K562 (cell line): ENCODE data around the gene HORMAD1. TPM values are rescaled to one million over a fixed set of nuclear protein-coding genes. Genes with fewer than 3 reads are reported as not detected.
A peak's percentile ranks its signal among the peaks of the same experiment; 100 is the strongest.

Source experiments
- ATAC-seq: fragments of 200-7000 bp; cut with Tn5 transposase; 3 replicates; pipeline ENCODE4 v1.9.1; 2020; ENCODE audit warnings: moderate library complexity
- BruUV-seq: library from RNA; stranded (reverse); fragments of 400-500 nt; replicated peaks from 2 replicates; lab custom pipeline; 2021; lab: Mats Ljungman, UMichigan
- CTCF ChIA-PET: fragments of 300-600 bp; formaldehyde crosslinking; extraction: SDS; loops from one replicate; lab custom pipeline; 2021; ENCODE audit warnings: low intra/inter-chr PET ratio; lab: Yijun Ruan, JAX
- POLR2A ChIA-PET: fragments of 300-600, 350-650 bp; sonication (Branson Sonifier 250); formaldehyde crosslinking; extraction: SDS; loops from one replicate; lab custom pipeline; 2021; ENCODE audit warnings: antibody characterized with exemption, inconsistent platforms; lab: Yijun Ruan, JAX
- DNase-seq, 4 experiments: peaks; one replicate each; pipeline versions ENCODE4 v3.0.0 to v3.0.0-alpha.2; 2011 to 2018; ENCODE audit warnings: low spot score in 3 of 4, mixed read lengths in 3 of 4; ENCODE audit errors: extremely low read depth in 1 of 4
- FAIRE-seq: peaks from 2 replicates; lab custom pipeline; 2011; peaks lifted over from hg19 to GRCh38; lab: Jason Lieb, UNC
- H2AFZ ChIP-seq: 2 replicates; pipeline ENCODE4 v1.6.0; 2011; ENCODE audit warnings: low read depth, low read length, control low read depth, inconsistent platforms
- H3K27ac ChIP-seq: fragments of 200-600 bp; 3 replicates; pipeline ENCODE4 v1.8.0; 2011; ENCODE audit warnings: low read depth, mild to moderate bottlenecking, control low read depth, inconsistent platforms, low read length, moderate library complexity, mixed read lengths; ENCODE audit errors: extremely low read depth
- H3K27me3 ChIP-seq, 2 experiments: fragments of 300-600 bp in 1 of 2; 2 replicates in 1 of 2; 3 replicates in 1 of 2; pipeline versions ENCODE4 v1.6.0 to v1.8.0; 2011; ENCODE audit warnings: inconsistent platforms in 2 of 2, low read length in 2 of 2, mild to moderate bottlenecking in 1 of 2, mixed read lengths in 1 of 2, moderate library complexity in 1 of 2; ENCODE audit not compliant: control insufficient read depth in 2 of 2, insufficient read depth in 2 of 2
- H3K36me3 ChIP-seq: fragments of 300-600 bp; 3 replicates; pipeline ENCODE4 v1.8.0; 2011; ENCODE audit warnings: mild to moderate bottlenecking, low read length, inconsistent platforms; ENCODE audit not compliant: control insufficient read depth, insufficient read depth
- H3K4me1 ChIP-seq, 2 experiments: fragments of 200-600 bp in 1 of 2; replicated peaks in 1 of 2; 2 replicates in 1 of 2; 3 replicates in 1 of 2; pipeline versions ENCODE4 v1.5.1 to v1.8.0; 2011; ENCODE audit warnings: inconsistent platforms in 2 of 2, low read length in 2 of 2, mild to moderate bottlenecking in 1 of 2, mixed read lengths in 1 of 2, moderate library complexity in 1 of 2; ENCODE audit not compliant: control insufficient read depth in 2 of 2, insufficient read depth in 2 of 2
- H3K4me2 ChIP-seq: 2 replicates; pipeline ENCODE4 v1.6.1; 2011; ENCODE audit warnings: low read length, control low read depth, inconsistent platforms, mixed read lengths; ENCODE audit not compliant: insufficient read depth
- H3K4me3 ChIP-seq: fragments of 200-600 bp; sonication (generic), shearing (Covaris generic); 2 replicates; pipeline ENCODE4 v1.5.1; 2016; ENCODE audit warnings: control low read depth, inconsistent platforms
- H3K79me2 ChIP-seq: fragments of 200-600 bp; 3 replicates; pipeline ENCODE4 v1.8.0; 2011; ENCODE audit warnings: low read length, inconsistent platforms; ENCODE audit not compliant: control insufficient read depth, insufficient read depth
- H3K9ac ChIP-seq, 2 experiments: 2 replicates each; pipeline versions ENCODE4 v1.6.0 to v1.6.1; 2011; ENCODE audit warnings: low read depth in 2 of 2, low read length in 2 of 2, control low read depth in 1 of 2, inconsistent platforms in 1 of 2, mild to moderate bottlenecking in 1 of 2, mixed read lengths in 1 of 2; ENCODE audit not compliant: insufficient read depth in 1 of 2
- H3K9me1 ChIP-seq: one replicate; pipeline ENCODE4 v1.6.0; 2011; ENCODE audit warnings: inconsistent platforms, mild to moderate bottlenecking, low read length, moderate library complexity; ENCODE audit not compliant: control insufficient read depth, insufficient read depth
- H3K9me3 ChIP-seq: replicated peaks from 2 replicates; pipeline ENCODE4 v1.5.1; 2011; ENCODE audit warnings: low read depth, low read length, inconsistent platforms; ENCODE audit not compliant: control insufficient read depth, insufficient read depth
- H4K20me1 ChIP-seq: replicated peaks from 2 replicates; pipeline ENCODE4 v1.6.1; 2011; ENCODE audit warnings: low read length, inconsistent platforms, mixed read lengths; ENCODE audit not compliant: control insufficient read depth, insufficient read depth
- C11orf30 ChIP-seq: fragments of 450-650 bp; IDR thresholded peaks from 2 replicates; pipeline ENCODE4 v1.6.1; 2016; ENCODE audit warnings: low read depth, mild to moderate bottlenecking
- KHSRP ChIP-seq: fragments of 450-650 bp; IDR thresholded peaks from 2 replicates; pipeline ENCODE4 v1.6.1; 2017
- MAFF ChIP-seq: IDR thresholded peaks from 2 replicates; pipeline ENCODE4 v1.6.1; 2012; ENCODE audit warnings: low read length, improper control_type of control experiment
- RBM25 ChIP-seq: fragments of 200-400 bp; formaldehyde crosslinking; IDR thresholded peaks from 2 replicates; pipeline ENCODE4 v1.6.1; 2018; ENCODE audit warnings: low read length, low read depth, moderate library complexity; ENCODE audit not compliant: severe bottlenecking
- SMC3 ChIP-seq: conservative IDR thresholded peaks from 2 replicates; pipeline ENCODE4 v1.6.1; 2011; ENCODE audit warnings: low read depth, low read length, improper control_type of control experiment; ENCODE audit not compliant: insufficient read depth
- SPI1 ChIP-seq: IDR thresholded peaks from 2 replicates; pipeline ENCODE4 v1.6.1; 2011; ENCODE audit warnings: low read depth, low read length, control low read depth, borderline replicate concordance
- ZNF121 ChIP-seq: sonication (generic); formaldehyde crosslinking; conservative IDR thresholded peaks from 2 replicates; pipeline ENCODE4 v1.8.0; 2022; ENCODE audit warnings: missing genetic modification reagents
- ZNF316 ChIP-seq: fragments of 450-650 bp; IDR thresholded peaks from 2 replicates; pipeline ENCODE4 v1.6.1; 2016
- ZNF584 ChIP-seq: fragments of 200-800 bp; sonication (Bioruptor generic); IDR thresholded peaks from 2 replicates; pipeline ENCODE4 v1.6.1; 2016; ENCODE audit warnings: low read depth, mild to moderate bottlenecking, missing genetic modification characterization, missing compliant biosample characterization
- ZSCAN29 ChIP-seq: fragments of 450-650 bp; IDR thresholded peaks from 2 replicates; pipeline ENCODE4 v1.6.1; 2017
- WGBS: fragments of 100-300 bp; shearing (Covaris generic); methylation state at CpG from one replicate; pipeline ENCODE4 v1.1.6; 2016; ENCODE audit warnings: low coverage, mixed read lengths; ENCODE audit not compliant: insufficient coverage; ENCODE audit errors: missing lambda C conversion rate; 5-methylcytosine and 5-hydroxymethylcytosine counted together
- in situ Hi-C: fragments of 300-500 bp; cut with MboI; formaldehyde crosslinking; loops from 4 replicates; pipeline ENCODE4 v1.15.0; 2018; ENCODE audit warnings: inconsistent platforms, mixed read lengths
- intact Hi-C: fragments of 100-400 bp; cut with micrococcal nuclease; formaldehyde crosslinking; loops from 2 replicates; pipeline ENCODE4 v1.14.2; 2022
- polyA plus RNA-seq, 8 experiments: library from polyadenylated mRNA; depleted of rRNA in 4 of 8; stranded (reverse) in 5 of 8; unstranded in 3 of 8; fragments of >200 nt; fragmentation: Nextera tagmentation in 2 of 8; fragmentation: Illumina TruSeq in 1 of 8; extraction: Ambion mirVana in 2 of 8; extraction: Trizol in 1 of 8; gene quantifications; 2 replicates each; pipeline versions ENCODE4 v1.2.1 to v1.2.3, GENCODE V29; 2011 to 2014; ENCODE audit warnings: inconsistent platforms in 1 of 8, missing spikeins in 1 of 8
- total RNA-seq, 7 experiments: library from RNA; depleted of rRNA in 6 of 7; stranded (reverse); fragments of >200 nt in 6 of 7; fragmentation: Illumina TruSeq in 2 of 7; extraction: Trizol in 2 of 7; gene quantifications; 2 replicates each; pipeline versions ENCODE4 v1.2.1 to v1.2.3, GENCODE V29; 2011 to 2021; ENCODE audit warnings: low replicate concordance in 1 of 7

The HORMAD1 gene
- total and polyA plus RNA-seq, 9 of the 15 experiments (the other 6 are each of a cell fraction or from before 2014, with no cell fraction given) = not detected

DNA sequence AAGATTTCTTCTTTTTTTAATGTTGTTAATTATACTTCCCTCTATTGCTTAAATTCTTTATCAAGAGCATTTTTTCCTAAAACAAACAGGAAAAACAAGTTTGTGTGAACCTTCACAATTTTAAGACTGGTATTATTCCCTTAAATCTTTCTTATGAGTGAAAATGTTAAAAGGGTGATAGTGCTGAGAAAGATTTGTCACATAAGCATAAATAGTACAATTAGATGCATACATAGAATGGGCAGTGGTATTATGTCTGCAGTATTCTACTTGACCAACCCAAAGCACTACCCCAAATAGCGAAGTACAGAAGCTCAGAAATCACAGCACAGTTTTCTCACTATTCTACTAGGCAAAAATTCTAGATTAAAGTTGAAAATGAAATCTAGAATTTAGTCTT is 41.7 kb downstream of the HORMAD1 start:
- Histone ChIP-seq H4K20me1 (no peaks in the 10 kb centered on the region), H2AFZ (no peak overlapping the region), H3K9me1 (no peaks in the 10 kb centered on the region), H3K9ac (no peak overlapping the region), H3K9me3 (no peaks in the 10 kb centered on the region), H3K4me2 (no peak overlapping the region), H3K4me3 (no peak overlapping the region), H3K36me3 (peaks cover 6% of the 10 kb centered on the region; the same call in 1 of the 3 replicates), H3K27me3 (no peaks in the 10 kb centered on the region), H3K4me1 (no peaks in the 10 kb centered on the region), H3K79me2 (no peaks in the 10 kb centered on the region; the same call in 2 of the 3 replicates), H3K27ac (no peak overlapping the region)
- no peak for FAIRE-seq
- BruUV-seq = no TSS peak
- TF ChIP-seq C11orf30 (peak; percentile 62; the same call in 1 of the 2 replicates), SMC3 (no peak), MAFF (0 out of 2 replicates have a peak, but pooled peaks have one; percentile 13), KHSRP (no peak), ZNF316 (peak; percentile 82), ZNF584 (CRISPR knock-in tag) (no peak)
- DNase-seq = no peak
- in situ Hi-C loops (no loop called here), intact Hi-C loops (no loop called here)
- 100% methylated on average over 1 of the region's 1 CpG for WGBS
- ChIA-PET POLR2A (interaction anchor here (1.2 to 1.4 kb wide), 2 partner anchors 8 to 18 kb away, joined by 4 read pairs; partner anchors contain the start of gene GOLPH3L), CTCF (no interaction called here)
- ATAC-seq = no peak

DNA sequence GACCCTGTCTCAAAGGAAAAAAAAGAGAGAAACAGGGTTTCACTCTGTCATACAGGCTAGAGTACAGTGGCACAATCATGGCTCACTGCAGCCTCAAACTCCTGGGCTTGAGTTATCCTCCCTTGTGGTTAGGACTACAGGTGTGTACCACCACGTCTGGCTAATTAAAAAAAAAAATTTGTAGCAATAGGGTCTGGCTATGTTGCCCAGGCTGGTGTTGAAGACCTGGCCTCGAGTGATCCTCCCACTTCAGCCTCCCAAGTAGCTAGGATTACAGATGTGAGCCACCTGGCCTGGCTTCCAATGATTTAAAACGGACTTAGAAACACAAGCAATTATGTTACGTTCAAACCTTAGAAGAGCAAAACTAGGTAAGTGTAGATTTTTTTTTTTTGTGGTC is 45.8 kb downstream of the HORMAD1 start:
- no peak for FAIRE-seq
- DNase-seq = no peak
- ChIA-PET POLR2A (interaction anchor here (1.0 kb wide), 1 partner anchor 25 kb away, joined by 3 read pairs; no protein-coding TSS in a partner anchor), CTCF (no interaction called here)
- no peaks in the 10 kb centered on the region for H3K9me3 ChIP-seq
- in situ Hi-C loops = no loop called here
- no peaks in the 10 kb centered on the region for H4K20me1 ChIP-seq
- H3K4me1 ChIP-seq = no peaks in the 10 kb centered on the region
- no TSS peak for BruUV-seq
- peaks cover 9% of the 10 kb centered on the region; the same call in 1 of the 3 replicates for H3K36me3 ChIP-seq
- TF ChIP-seq RBM25 = peak; percentile 51
- no peak for TF ChIP-seq SPI1
- TF ChIP-seq ZSCAN29 = no peak
- peak; percentile 88 for TF ChIP-seq ZNF121
- peaks cover 5% of the 10 kb centered on the region; the same call in 1 of the 3 replicates for H3K79me2 ChIP-seq
- intact Hi-C loops = no loop called here
- H3K4me2 ChIP-seq = no peak overlapping the region
- WGBS = 74% methylated on average over 4 of the region's 4 CpGs
- H3K9ac ChIP-seq = no peak overlapping the region
- no peak overlapping the region for H2AFZ ChIP-seq
- H3K9me1 ChIP-seq = no peaks in the 10 kb centered on the region
- H3K4me3 ChIP-seq = no peak overlapping the region
- no peak overlapping the region for H3K27ac ChIP-seq
- H3K27me3 ChIP-seq = no peaks in the 10 kb centered on the region
- no peak for ATAC-seq
